ACC112 (cell line): Measurements from ENCODE around the gene EIF2S3B.

Source experiments
- H2AFZ ChIP-seq: fragments of 200-600 bp; sonication (generic); one replicate; pipeline ENCODE4 v1.6.0; 2017; ENCODE audit warnings: antibody characterized with exemption, low read length; ENCODE audit not compliant: unreplicated experiment
- H3K27ac ChIP-seq: fragments of 200-600 bp; sonication (generic); 2 replicates; pipeline ENCODE4 v1.5.1; 2014; ENCODE audit warnings: low read depth, mild to moderate bottlenecking, antibody characterized with exemption, low read length, moderate library complexity
- H3K27me3 ChIP-seq: fragments of 200-600 bp; sonication (generic); 2 replicates; pipeline ENCODE4 v1.6.1; 2014; ENCODE audit warnings: mild to moderate bottlenecking, antibody characterized with exemption, low read length, moderate library complexity, mixed read lengths; ENCODE audit not compliant: insufficient read depth
- H3K36me3 ChIP-seq: fragments of 200-600 bp; sonication (generic); 2 replicates; pipeline ENCODE4 v1.6.1; 2016; ENCODE audit warnings: mild to moderate bottlenecking, antibody characterized with exemption, low read length, moderate library complexity, mixed read lengths; ENCODE audit not compliant: insufficient read depth
- H3K4me1 ChIP-seq: fragments of 200-600 bp; sonication (generic); one replicate; pipeline ENCODE4 v1.6.1; 2016; ENCODE audit warnings: low read length, mixed read lengths; ENCODE audit not compliant: insufficient read depth, unreplicated experiment, control insufficient read depth
- H3K4me3 ChIP-seq: fragments of 200-600 bp; sonication (generic); 2 replicates; pipeline ENCODE4 v1.5.1; 2014; ENCODE audit warnings: mild to moderate bottlenecking, low read depth, low read length
- H3K79me2 ChIP-seq: fragments of 200-600 bp; sonication (generic); one replicate; pipeline ENCODE4 v1.6.0; 2016; ENCODE audit warnings: low read length; ENCODE audit not compliant: control insufficient read depth, unreplicated experiment, insufficient read depth

Gene EIF2S3B

GRCh38 chr12:10553148-10553547 is 47.5 kb downstream of the EIF2S3B start:
- Histone ChIP-seq H3K36me3 (no peaks in the 10 kb centered on the region), H3K4me3 (no peak overlapping the region), H3K27me3 (no peaks in the 10 kb centered on the region), H3K27ac (no peak overlapping the region), H2AFZ (no peak overlapping the region), H3K79me2 (no peaks in the 10 kb centered on the region), H3K4me1 (no peaks in the 10 kb centered on the region)

DNA sequence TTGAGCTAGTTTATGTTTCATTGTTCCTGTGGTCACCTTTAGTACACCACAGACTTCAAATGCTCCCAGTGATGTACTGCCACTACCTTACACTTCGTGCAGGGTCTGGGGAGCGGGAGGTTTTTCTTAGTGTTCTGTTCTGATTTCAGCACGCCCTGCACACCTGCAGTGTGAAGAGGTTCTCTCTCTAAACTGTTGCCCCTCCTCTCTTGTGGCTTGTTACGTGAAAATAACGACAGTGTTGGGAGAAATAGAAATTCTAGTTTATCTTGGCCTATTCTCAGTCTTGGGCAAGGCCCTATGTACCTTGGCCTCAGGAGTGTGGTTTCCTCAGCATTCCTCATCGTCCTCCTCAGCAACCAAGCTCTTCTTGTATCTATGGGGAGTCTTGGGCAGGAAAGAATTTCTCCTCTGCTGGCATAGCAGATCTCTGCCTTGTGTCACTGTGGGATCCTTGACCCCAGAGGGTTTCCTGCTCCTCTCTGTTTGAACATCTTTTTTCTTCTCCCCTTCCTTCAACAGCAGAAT is 48.6 kb downstream of the EIF2S3B start:
- Histone ChIP-seq H3K79me2 (no peaks in the 10 kb centered on the region), H3K27ac (no peak overlapping the region), H3K27me3 (no peaks in the 10 kb centered on the region), H2AFZ (no peak overlapping the region), H3K4me3 (no peak overlapping the region), H3K36me3 (no peaks in the 10 kb centered on the region), H3K4me1 (no peaks in the 10 kb centered on the region)

- H3K27ac ChIP-seq = no peak overlapping the region
- H2AFZ ChIP-seq = no peak overlapping the region
- no peaks in the 10 kb centered on the region for H3K27me3 ChIP-seq
- no peaks in the 10 kb centered on the region for H3K36me3 ChIP-seq
- no peaks in the 10 kb centered on the region for H3K79me2 ChIP-seq
- H3K4me3 ChIP-seq = no peak overlapping the region
- H3K4me1 ChIP-seq = no peaks in the 10 kb centered on the region
Observed at GRCh38 chr12:10554756-10555481, 49.2 kb downstream of the EIF2S3B start.

- Histone ChIP-seq H3K79me2 (no peaks in the 10 kb centered on the region), H3K36me3 (no peaks in the 10 kb centered on the region), H2AFZ (no peak overlapping the region), H3K27me3 (no peaks in the 10 kb centered on the region), H3K4me3 (no peak overlapping the region), H3K27ac (no peak overlapping the region), H3K4me1 (no peaks in the 10 kb centered on the region)
Observed at GRCh38 chr12:10557329-10557728, 51.6 kb downstream of the EIF2S3B start.

DNA sequence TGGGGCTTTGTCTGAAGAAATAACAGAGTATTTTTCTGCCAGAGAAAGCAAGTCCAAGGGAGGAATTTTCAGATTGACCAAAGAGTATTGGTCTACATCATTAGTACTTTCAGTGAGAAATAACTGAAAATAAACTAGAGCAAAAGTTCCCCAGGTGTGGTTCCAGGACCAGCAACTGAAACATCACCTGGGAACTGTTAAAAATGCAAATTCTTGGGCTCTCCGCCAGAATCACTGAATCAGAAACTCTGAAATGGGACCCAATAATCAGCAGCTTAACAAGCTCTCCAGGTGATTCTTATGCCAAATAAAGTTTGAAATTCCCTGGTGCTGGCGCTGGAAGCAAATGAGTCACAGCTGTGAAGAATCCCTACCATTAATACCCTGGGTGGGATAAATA is 52.1 kb downstream of the EIF2S3B start:
- Histone ChIP-seq H3K27me3 (no peaks in the 10 kb centered on the region), H3K4me1 (peaks cover 4% of the 10 kb centered on the region), H3K27ac (no peak overlapping the region), H3K4me3 (no peak overlapping the region), H2AFZ (no peak overlapping the region), H3K79me2 (no peaks in the 10 kb centered on the region), H3K36me3 (no peaks in the 10 kb centered on the region)
